BLaER1 treated with 17β-estradiol and CSF1 and Interleukin-3, amounts not matched to agents 10 nM and 100 nM (cell line): Measurements from ENCODE around the gene PTPRK.

Source experiments
- H3K27ac ChIP-seq, 11 experiments: shearing (Covaris generic); formaldehyde crosslinking; 2 replicates each; pipeline ENCODE4 v1.8.1; 2022
- H3K27me3 ChIP-seq, 11 experiments: shearing (Covaris generic); formaldehyde crosslinking; 2 replicates each; pipeline ENCODE4 v1.8.1; 2022
- H3K36me3 ChIP-seq, 11 experiments: shearing (Covaris generic); formaldehyde crosslinking; 2 replicates each; pipeline ENCODE4 v1.8.1; 2022
- H3K4me1 ChIP-seq, 10 experiments: shearing (Covaris generic); formaldehyde crosslinking; 2 replicates each; pipeline ENCODE4 v1.8.1; 2022
- H3K4me2 ChIP-seq, 11 experiments: shearing (Covaris generic); formaldehyde crosslinking; 2 replicates each; pipeline ENCODE4 v1.8.1; 2022
- H3K4me3 ChIP-seq, 10 experiments: shearing (Covaris generic); formaldehyde crosslinking; 2 replicates each; pipeline ENCODE4 v1.8.1; 2022
- H3K9ac ChIP-seq, 11 experiments: shearing (Covaris generic); formaldehyde crosslinking; 2 replicates each; pipeline ENCODE4 v1.8.1; 2022
- H3K9me3 ChIP-seq, 11 experiments: shearing (Covaris generic); formaldehyde crosslinking; replicated peaks in 1 of 11; 2 replicates each; pipeline ENCODE4 v1.8.1; 2022
- H4K20me1 ChIP-seq, 11 experiments: shearing (Covaris generic); formaldehyde crosslinking; 2 replicates each; pipeline ENCODE4 v1.8.1; 2022
- Cebpa-rat ChIP-seq, 11 experiments: shearing (Covaris generic); IDR thresholded peaks; 2 replicates each; pipeline ENCODE4 v1.8.1; 2022

PTPRK gene

GRCh38 chr6:128275030-128275429, 245.4 kb downstream of the PTPRK start:
- no peaks in the 10 kb centered on the region for H3K36me3 ChIP-seq
- no peak overlapping the region for H3K9ac ChIP-seq
- no peaks in the 10 kb centered on the region for H3K4me1 ChIP-seq
- no peak overlapping the region for H3K27ac ChIP-seq
- no peak overlapping the region for H3K4me3 ChIP-seq
- no peak for TF ChIP-seq Cebpa-rat (IDR thresholded peaks at IDR 0.05)
- no peaks in the 10 kb centered on the region for H4K20me1 ChIP-seq
- no peaks in the 10 kb centered on the region for H3K27me3 ChIP-seq
- no peaks in the 10 kb centered on the region for H3K9me3 ChIP-seq
- no peak overlapping the region for H3K4me2 ChIP-seq

- Histone ChIP-seq H3K9ac (no peak overlapping the region), H3K27me3 (no peaks in the 10 kb centered on the region), H3K9me3 (no peaks in the 10 kb centered on the region), H3K4me3 (no peak overlapping the region), H3K27ac (no peak overlapping the region), H3K4me2 (no peak overlapping the region), H3K4me1 (no peaks in the 10 kb centered on the region), H4K20me1 (no peaks in the 10 kb centered on the region), H3K36me3 (no peaks in the 10 kb centered on the region)
- no peak for TF ChIP-seq Cebpa-rat (IDR thresholded peaks at IDR 0.05)
Observed at GRCh38 chr6:128271527-128271926, 248.9 kb downstream of the PTPRK start.

GRCh38 chr6:128271011-128271410, 249.4 kb downstream of the PTPRK start:
- Histone ChIP-seq H3K9ac (no peak overlapping the region), H3K27me3 (no peaks in the 10 kb centered on the region), H3K36me3 (no peaks in the 10 kb centered on the region), H3K4me3 (no peak overlapping the region), H3K9me3 (no peaks in the 10 kb centered on the region), H3K4me2 (no peak overlapping the region), H4K20me1 (no peaks in the 10 kb centered on the region), H3K27ac (no peak overlapping the region), H3K4me1 (no peaks in the 10 kb centered on the region)
- no peak for TF ChIP-seq Cebpa-rat (IDR thresholded peaks at IDR 0.05)

- Histone ChIP-seq H3K36me3 (no peaks in the 10 kb centered on the region), H3K4me1 (no peaks in the 10 kb centered on the region), H3K4me2 (no peak overlapping the region), H3K4me3 (no peak overlapping the region), H4K20me1 (no peaks in the 10 kb centered on the region), H3K27ac (no peak overlapping the region), H3K27me3 (no peaks in the 10 kb centered on the region), H3K9me3 (peaks cover 0 to 7% (median 0%) of the 10 kb centered on the region in 11 experiments; a peak in 2 of 22 replicates), H3K9ac (no peak overlapping the region)
- no peak for TF ChIP-seq Cebpa-rat (IDR thresholded peaks at IDR 0.05)
Observed at GRCh38 chr6:128266946-128267345, 253.5 kb downstream of the PTPRK start.

GRCh38 chr6:128265706-128266105, 254.7 kb downstream of the PTPRK start:
- Histone ChIP-seq H3K4me3 (no peak overlapping the region), H3K27ac (no peak overlapping the region), H3K4me1 (no peaks in the 10 kb centered on the region), H4K20me1 (no peaks in the 10 kb centered on the region), H3K4me2 (no peak overlapping the region), H3K36me3 (no peaks in the 10 kb centered on the region), H3K27me3 (no peaks in the 10 kb centered on the region), H3K9me3 (peaks cover 0 to 7% (median 0%) of the 10 kb centered on the region in 11 experiments; a peak in 2 of 22 replicates), H3K9ac (no peak overlapping the region)
- TF ChIP-seq Cebpa-rat (IDR thresholded peaks at IDR 0.05) = no peak

- Histone ChIP-seq H3K4me3 (no peak overlapping the region), H3K9me3 (peaks cover 0 to 6% (median 0%) of the 10 kb centered on the region in 11 experiments; a peak in 2 of 22 replicates), H3K4me1 (peaks cover 0 to 9% (median 0%) of the 10 kb centered on the region in 10 experiments; a peak in 2 of 20 replicates), H4K20me1 (no peaks in the 10 kb centered on the region), H3K36me3 (no peaks in the 10 kb centered on the region), H3K4me2 (peak overlapping the region in 2 of 11 experiments; percentile 6 to 24; a peak in 1 of 22 replicates), H3K9ac (no peak overlapping the region), H3K27ac (no peak overlapping the region), H3K27me3 (no peaks in the 10 kb centered on the region)
- no peak for TF ChIP-seq Cebpa-rat (IDR thresholded peaks at IDR 0.05)
Observed at GRCh38 chr6:128259730-128260685, 260.4 kb downstream of the PTPRK start.

- H3K4me3 ChIP-seq = no peak overlapping the region
- H3K27ac ChIP-seq = no peak overlapping the region
- no peak for TF ChIP-seq Cebpa-rat (IDR thresholded peaks at IDR 0.05)
- peak overlapping the region in 2 of 11 experiments; percentile 6 to 24; a peak in 1 of 22 replicates for H3K4me2 ChIP-seq
- H4K20me1 ChIP-seq = no peaks in the 10 kb centered on the region
- no peaks in the 10 kb centered on the region; a peak in 1 of 22 replicates for H3K9me3 ChIP-seq
- peaks cover 0 to 9% (median 0%) of the 10 kb centered on the region in 10 experiments; a peak in 2 of 20 replicates for H3K4me1 ChIP-seq
- H3K9ac ChIP-seq = no peak overlapping the region
- no peaks in the 10 kb centered on the region for H3K36me3 ChIP-seq
- no peaks in the 10 kb centered on the region for H3K27me3 ChIP-seq
Observed at GRCh38 chr6:128259029-128259724, 261.2 kb downstream of the PTPRK start.

- no peaks in the 10 kb centered on the region for H3K9me3 ChIP-seq
- no peaks in the 10 kb centered on the region for H3K27me3 ChIP-seq
- no peaks in the 10 kb centered on the region for H4K20me1 ChIP-seq
- H3K4me3 ChIP-seq = no peak overlapping the region
- no peak overlapping the region for H3K27ac ChIP-seq
- H3K9ac ChIP-seq = no peak overlapping the region
- peaks cover 0 to 9% (median 0%) of the 10 kb centered on the region in 10 experiments; a peak in 2 of 20 replicates for H3K4me1 ChIP-seq
- H3K36me3 ChIP-seq = no peaks in the 10 kb centered on the region
- TF ChIP-seq Cebpa-rat (IDR thresholded peaks at IDR 0.05) = no peak
- H3K4me2 ChIP-seq = no peak overlapping the region
Observed at GRCh38 chr6:128256095-128256494, 264.3 kb downstream of the PTPRK start.

- H3K9me3 ChIP-seq = peaks cover 0 to 6% (median 0%) of the 10 kb centered on the region in 11 experiments; a peak in 1 of 22 replicates
- TF ChIP-seq Cebpa-rat (IDR thresholded peaks at IDR 0.05) = no peak
- no peak overlapping the region for H3K4me3 ChIP-seq
- H3K9ac ChIP-seq = no peak overlapping the region
- H3K27me3 ChIP-seq = no peaks in the 10 kb centered on the region
- no peak overlapping the region for H3K27ac ChIP-seq
- H3K4me1 ChIP-seq = no peaks in the 10 kb centered on the region
- H4K20me1 ChIP-seq = no peaks in the 10 kb centered on the region
- H3K4me2 ChIP-seq = no peak overlapping the region
- H3K36me3 ChIP-seq = no peaks in the 10 kb centered on the region
Observed at GRCh38 chr6:128252341-128253176, 267.8 kb downstream of the PTPRK start.
